ENCODE data around the gene SH3RF1.
"Not testable (repeated sequence)": the region's sequence is repeated elsewhere in the genome, so short reads cannot be mapped to it uniquely, and the experiment has no call there.

Gene SH3RF1

DNA sequence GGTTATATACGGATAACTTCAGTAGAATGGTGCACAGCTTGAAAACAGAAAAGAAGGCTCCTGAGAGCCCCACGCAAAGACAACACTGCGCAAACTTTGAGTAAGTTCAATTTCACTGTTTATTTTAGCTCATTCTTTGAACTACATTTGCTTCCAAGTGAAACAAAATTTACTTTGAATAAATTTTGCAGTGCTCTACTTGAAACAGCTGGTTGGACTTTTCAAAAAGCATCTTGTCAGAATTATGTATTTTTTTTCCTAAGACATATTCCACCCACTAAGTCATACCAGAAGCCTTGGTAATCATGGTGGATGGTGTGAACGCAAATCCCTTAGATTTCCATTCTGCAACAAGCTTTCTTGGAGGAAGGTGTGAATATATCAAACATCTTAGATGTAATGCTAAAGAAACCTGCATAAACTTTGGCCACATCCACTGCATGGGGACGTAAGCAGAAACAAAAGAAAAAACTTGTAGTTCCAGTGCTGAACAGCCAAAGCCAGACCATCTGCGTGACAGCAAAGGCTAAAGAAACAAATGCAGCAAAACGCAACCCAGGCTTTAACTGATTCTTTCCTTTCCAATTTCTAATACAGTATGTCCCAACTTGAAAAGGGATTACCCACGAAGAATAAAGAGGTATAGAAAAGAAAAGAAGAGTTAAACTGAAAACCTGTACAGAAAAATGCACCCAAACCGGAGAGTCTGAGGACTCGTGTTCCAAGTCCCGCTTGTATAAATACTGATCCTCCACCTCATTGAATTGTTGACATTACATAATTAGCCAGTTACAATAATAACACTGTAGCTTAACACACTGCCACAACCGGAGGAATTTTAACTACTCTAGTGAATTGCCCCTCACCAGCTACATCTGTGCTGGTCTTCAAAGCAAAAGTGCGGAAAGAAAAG lies 90.9 kb downstream of the SH3RF1 start:
- Histone ChIP-seq H3K4ac (ENCODE audit: low read length) (no peak overlapping the region), H3K4me3 (ENCODE audit: low read length in 2 of 2) (no peak overlapping the region)

DNA sequence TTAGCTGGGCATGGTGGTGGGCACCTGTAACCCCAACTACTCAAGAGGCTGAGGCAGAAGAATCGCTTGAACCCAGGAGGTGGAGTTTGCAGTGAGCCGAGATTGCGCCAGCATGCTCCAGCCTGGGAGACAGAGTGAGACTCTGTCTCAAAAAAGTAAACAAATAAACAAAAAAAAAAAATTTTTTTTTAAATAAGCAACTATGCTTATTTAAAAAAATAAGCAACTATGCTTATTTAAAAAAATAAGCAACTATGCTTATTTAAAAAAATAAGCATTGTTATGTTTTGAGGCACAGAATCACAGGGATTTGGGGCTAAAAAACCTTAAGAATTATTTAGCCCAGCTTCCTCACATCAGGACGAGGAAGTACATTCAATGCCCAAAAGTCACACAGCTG lies 92.7 kb downstream of the SH3RF1 start:
- H4K91ac ChIP-seq (ENCODE audit: low read depth, low read length, poor library complexity); H2BK12ac ChIP-seq (ENCODE audit: low read length); H3K9ac ChIP-seq (ENCODE audit: low read depth, low read length, poor library complexity); H3K79me1 ChIP-seq (ENCODE audit: low read depth, low read length); H2AK5ac ChIP-seq (ENCODE audit: low read depth, low read length); H2AFZ ChIP-seq (ENCODE audit: low read length); H4K8ac ChIP-seq (ENCODE audit: low read depth, low read length); DNase-seq (ENCODE audit: low spot score); H3K18ac ChIP-seq (ENCODE audit: low read length); H3K4me3 ChIP-seq (ENCODE audit: low read length in 2 of 2); H3K14ac ChIP-seq (ENCODE audit: low read length); H2BK5ac ChIP-seq (ENCODE audit: low read length); H3K36me3 ChIP-seq (replicated peaks in 1 of 2; ENCODE audit: control insufficient read depth in 2 of 2, insufficient read depth in 2 of 2, low read length in 2 of 2); H3K27me3 ChIP-seq (ENCODE audit: control insufficient read depth in 3 of 3, insufficient read depth in 3 of 3, low read depth in 1 of 3, low read length in 3 of 3); H3K23ac ChIP-seq (ENCODE audit: low read depth, low read length, poor library complexity); H3K4ac ChIP-seq (ENCODE audit: low read length); H2BK120ac ChIP-seq (ENCODE audit: low read depth, low read length); H2BK15ac ChIP-seq (ENCODE audit: low read length); H3K27ac ChIP-seq (replicated peaks; ENCODE audit: low read length); H3K4me2 ChIP-seq (ENCODE audit: insufficient read depth, low read length, poor library complexity, severe bottlenecking); H3K9me3 ChIP-seq (replicated peaks in 1 of 2; ENCODE audit: control insufficient read depth in 2 of 2, insufficient read depth in 1 of 2, low read depth in 1 of 2, low read length in 2 of 2): not testable (repeated sequence)
- no CpG with 5 or more reads among the region's 4 CpGs for WGBS, 2 donors (ENCODE audit: extremely low coverage in 2 of 2, insufficient read length in 2 of 2, insufficient replicate concordance in 1 of 2)
- H3K4me1 ChIP-seq (ENCODE audit: control insufficient read depth in 2 of 2, insufficient read depth in 1 of 2, low read depth in 1 of 2, low read length in 2 of 2), result peaks cover 9 to 12% of the 10 kb centered on the region in 2 donors

More for the DNA sequence above, 90.9 kb downstream of the SH3RF1 start:
- no peak overlapping the region for H3K23ac ChIP-seq (ENCODE audit: low read depth, low read length, poor library complexity)
- no peak overlapping the region for H3K9ac ChIP-seq (ENCODE audit: low read depth, low read length, poor library complexity)
- peaks cover 6% of the 10 kb centered on the region for H3K79me1 ChIP-seq (ENCODE audit: low read depth, low read length)
- H3K36me3 ChIP-seq (replicated peaks in 1 of 2; ENCODE audit: control insufficient read depth in 2 of 2, insufficient read depth in 2 of 2, low read length in 2 of 2), result no peaks in the 10 kb centered on the region
- H3K4me2 ChIP-seq (ENCODE audit: insufficient read depth, low read length, poor library complexity, severe bottlenecking), result no peak overlapping the region
- H2AK5ac ChIP-seq (ENCODE audit: low read depth, low read length), result no peak overlapping the region
- no peak for DNase-seq (ENCODE audit: low spot score)
- H3K27me3 ChIP-seq (ENCODE audit: control insufficient read depth in 3 of 3, insufficient read depth in 3 of 3, low read depth in 1 of 3, low read length in 3 of 3), result no peaks in the 10 kb centered on the region
- no peak overlapping the region for H2BK5ac ChIP-seq (ENCODE audit: low read length)
- no peak overlapping the region for H2AFZ ChIP-seq (ENCODE audit: low read length)
- no peak overlapping the region for H2BK120ac ChIP-seq (ENCODE audit: low read depth, low read length)
- no peak overlapping the region for H3K14ac ChIP-seq (ENCODE audit: low read length)
- H3K18ac ChIP-seq (ENCODE audit: low read length), result no peak overlapping the region
- no peaks in the 10 kb centered on the region for H3K9me3 ChIP-seq (replicated peaks in 1 of 2; ENCODE audit: control insufficient read depth in 2 of 2, insufficient read depth in 1 of 2, low read depth in 1 of 2, low read length in 2 of 2)
- WGBS, 2 donors (ENCODE audit: extremely low coverage in 2 of 2, insufficient read length in 2 of 2, insufficient replicate concordance in 1 of 2), result no CpG with 5 or more reads among the region's 13 CpGs
- H3K27ac ChIP-seq (replicated peaks; ENCODE audit: low read length), result peak overlapping the region; percentile 0
- H4K8ac ChIP-seq (ENCODE audit: low read depth, low read length), result no peak overlapping the region
- H2BK12ac ChIP-seq (ENCODE audit: low read length), result no peak overlapping the region
- peaks cover 6 to 17% of the 10 kb centered on the region in 2 donors for H3K4me1 ChIP-seq (ENCODE audit: control insufficient read depth in 2 of 2, insufficient read depth in 1 of 2, low read depth in 1 of 2, low read length in 2 of 2)
- H4K91ac ChIP-seq (ENCODE audit: low read depth, low read length, poor library complexity), result no peak overlapping the region
- no peak overlapping the region for H2BK15ac ChIP-seq (ENCODE audit: low read length)

DNA sequence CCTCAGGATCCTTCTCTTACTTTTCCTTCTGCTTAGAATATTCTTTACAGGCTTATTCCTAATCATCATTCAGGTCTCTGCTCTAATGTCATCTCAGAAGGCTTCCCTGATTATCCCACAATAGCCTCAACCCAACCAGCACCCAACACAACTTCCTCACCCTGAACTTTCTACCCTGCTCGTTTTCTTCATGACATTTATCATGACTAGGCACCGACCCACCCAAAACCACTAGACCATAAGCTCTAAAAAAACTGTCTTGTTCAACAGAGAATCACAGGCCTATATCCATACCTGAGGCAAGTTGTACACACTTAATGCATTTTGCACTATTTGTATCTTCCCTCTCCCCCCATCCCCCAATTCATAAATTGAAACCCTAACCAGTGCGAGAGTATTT lies 95.3 kb downstream of the SH3RF1 start:
- H2BK120ac ChIP-seq (ENCODE audit: low read depth, low read length), result no peak overlapping the region
- no peak overlapping the region for H3K4ac ChIP-seq (ENCODE audit: low read length)
- H2AK5ac ChIP-seq (ENCODE audit: low read depth, low read length), result no peak overlapping the region
- H2BK15ac ChIP-seq (ENCODE audit: low read length), result no peak overlapping the region
- no CpG with 5 or more reads among the region's 3 CpGs for WGBS, 2 donors (ENCODE audit: extremely low coverage in 2 of 2, insufficient read length in 2 of 2, insufficient replicate concordance in 1 of 2)
- no peaks in the 10 kb centered on the region for H3K27me3 ChIP-seq (ENCODE audit: control insufficient read depth in 3 of 3, insufficient read depth in 3 of 3, low read depth in 1 of 3, low read length in 3 of 3)
- no peak overlapping the region for H2AFZ ChIP-seq (ENCODE audit: low read length)
- no peak overlapping the region for H3K4me2 ChIP-seq (ENCODE audit: insufficient read depth, low read length, poor library complexity, severe bottlenecking)
- no peak overlapping the region for H4K91ac ChIP-seq (ENCODE audit: low read depth, low read length, poor library complexity)
- H3K36me3 ChIP-seq (replicated peaks in 1 of 2; ENCODE audit: control insufficient read depth in 2 of 2, insufficient read depth in 2 of 2, low read length in 2 of 2), result no peaks in the 10 kb centered on the region
- no peak overlapping the region for H3K23ac ChIP-seq (ENCODE audit: low read depth, low read length, poor library complexity)
- H3K79me1 ChIP-seq (ENCODE audit: low read depth, low read length), result peaks cover 6% of the 10 kb centered on the region
- H3K14ac ChIP-seq (ENCODE audit: low read length), result no peak overlapping the region
- no peak overlapping the region for H3K4me3 ChIP-seq (ENCODE audit: low read length in 2 of 2)
- no peak overlapping the region for H3K9ac ChIP-seq (ENCODE audit: low read depth, low read length, poor library complexity)
- H2BK12ac ChIP-seq (ENCODE audit: low read length), result no peak overlapping the region
- peaks cover 12 to 14% of the 10 kb centered on the region in 2 donors for H3K4me1 ChIP-seq (ENCODE audit: control insufficient read depth in 2 of 2, insufficient read depth in 1 of 2, low read depth in 1 of 2, low read length in 2 of 2)
- H4K8ac ChIP-seq (ENCODE audit: low read depth, low read length), result no peak overlapping the region
- H3K9me3 ChIP-seq (replicated peaks in 1 of 2; ENCODE audit: control insufficient read depth in 2 of 2, insufficient read depth in 1 of 2, low read depth in 1 of 2, low read length in 2 of 2), result no peaks in the 10 kb centered on the region
- H3K18ac ChIP-seq (ENCODE audit: low read length), result no peak overlapping the region
- DNase-seq (ENCODE audit: low spot score), result no peak
- H3K27ac ChIP-seq (replicated peaks; ENCODE audit: low read length), result no peak overlapping the region
- H2BK5ac ChIP-seq (ENCODE audit: low read length), result no peak overlapping the region

DNA sequence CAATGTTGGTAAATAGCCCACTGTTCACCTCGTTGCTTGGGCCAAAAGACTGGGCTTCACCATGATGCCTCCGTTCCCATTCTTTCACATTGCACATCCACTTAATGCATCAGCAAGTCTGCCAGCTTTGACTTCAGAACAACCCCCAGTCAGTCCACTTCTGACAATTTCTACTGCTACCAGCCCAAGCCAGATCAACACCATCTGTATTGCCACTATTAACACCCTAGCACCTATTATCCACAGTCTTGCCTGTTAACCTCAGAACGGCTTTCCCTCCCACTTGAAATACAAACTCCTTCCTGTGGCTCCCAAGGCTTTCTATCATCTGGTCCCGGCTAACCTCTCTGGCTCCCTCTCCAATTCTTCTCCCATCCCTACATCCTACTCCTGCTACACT lies 95.7 kb downstream of the SH3RF1 start:
- no peaks in the 10 kb centered on the region for H3K36me3 ChIP-seq (replicated peaks in 1 of 2; ENCODE audit: control insufficient read depth in 2 of 2, insufficient read depth in 2 of 2, low read length in 2 of 2)
- no peak overlapping the region for H3K27ac ChIP-seq (replicated peaks; ENCODE audit: low read length)
- no peak overlapping the region for H2AFZ ChIP-seq (ENCODE audit: low read length)
- no peak overlapping the region for H4K91ac ChIP-seq (ENCODE audit: low read depth, low read length, poor library complexity)
- no peak overlapping the region for H3K4me3 ChIP-seq (ENCODE audit: low read length in 2 of 2)
- no peak for DNase-seq (ENCODE audit: low spot score)
- H3K14ac ChIP-seq (ENCODE audit: low read length), result no peak overlapping the region
- no peak overlapping the region for H3K4ac ChIP-seq (ENCODE audit: low read length)
- H2BK15ac ChIP-seq (ENCODE audit: low read length), result no peak overlapping the region
- no peak overlapping the region for H2AK5ac ChIP-seq (ENCODE audit: low read depth, low read length)
- no peak overlapping the region for H3K4me2 ChIP-seq (ENCODE audit: insufficient read depth, low read length, poor library complexity, severe bottlenecking)
- H2BK120ac ChIP-seq (ENCODE audit: low read depth, low read length), result no peak overlapping the region
- H2BK12ac ChIP-seq (ENCODE audit: low read length), result no peak overlapping the region
- H2BK5ac ChIP-seq (ENCODE audit: low read length), result no peak overlapping the region
- H4K8ac ChIP-seq (ENCODE audit: low read depth, low read length), result no peak overlapping the region
- no peaks in the 10 kb centered on the region for H3K9me3 ChIP-seq (replicated peaks in 1 of 2; ENCODE audit: control insufficient read depth in 2 of 2, insufficient read depth in 1 of 2, low read depth in 1 of 2, low read length in 2 of 2)
- H3K27me3 ChIP-seq (ENCODE audit: control insufficient read depth in 3 of 3, insufficient read depth in 3 of 3, low read depth in 1 of 3, low read length in 3 of 3), result no peaks in the 10 kb centered on the region
- no peak overlapping the region for H3K18ac ChIP-seq (ENCODE audit: low read length)
- no peak overlapping the region for H3K9ac ChIP-seq (ENCODE audit: low read depth, low read length, poor library complexity)
- no peak overlapping the region for H3K23ac ChIP-seq (ENCODE audit: low read depth, low read length, poor library complexity)
- no CpG with 5 or more reads among the region's 4 CpGs for WGBS, 2 donors (ENCODE audit: extremely low coverage in 2 of 2, insufficient read length in 2 of 2, insufficient replicate concordance in 1 of 2)
- H3K79me1 ChIP-seq (ENCODE audit: low read depth, low read length), result peaks cover 6% of the 10 kb centered on the region
- H3K4me1 ChIP-seq (ENCODE audit: control insufficient read depth in 2 of 2, insufficient read depth in 1 of 2, low read depth in 1 of 2, low read length in 2 of 2), result peaks cover 10 to 12% of the 10 kb centered on the region in 2 donors
